ENCODE data around the gene ADAMTS13. TPM values are rescaled to one million over a fixed set of nuclear protein-coding genes. Genes with fewer than 3 reads are reported as not detected.

The ADAMTS13 gene
- total RNA-seq, 1 experiment from 2014 or later, result 4.7 TPM

GRCh38 chr9:133495327-133496293 is 73.4 kb downstream of the ADAMTS13 start:
- no peak overlapping the region for H3K4me3 Mint-ChIP-seq (ENCODE audit: low read depth, unreplicated experiment)
- intact Hi-C loops (cut with micrococcal nuclease; ENCODE audit: unreplicated experiment), result no loop called here
- no peak for DNase-seq
- CTCF ChIA-PET, result interaction anchor here (0.6 to 1.7 kb wide), 2 partner anchors 9 to 498 kb away, joined by 3 to 4 read pairs; no protein-coding TSS in a partner anchor
- H3K27me3 Mint-ChIP-seq (ENCODE audit: unreplicated experiment), result peaks cover 16% of the 10 kb centered on the region
- no peaks in the 10 kb centered on the region for H3K9me3 Mint-ChIP-seq (ENCODE audit: low read depth, unreplicated experiment)
- H3K36me3 Mint-ChIP-seq (ENCODE audit: insufficient read depth, unreplicated experiment), result peaks cover 5% of the 10 kb centered on the region
- no peak for TF ChIP-seq CTCF (IDR thresholded peaks at IDR 0.05; ENCODE audit: unreplicated experiment)
- no TSS peak for BruUV-seq (replicated peaks)
- no peaks in the 10 kb centered on the region for H3K4me1 Mint-ChIP-seq (ENCODE audit: low read depth, unreplicated experiment)
- H3K27ac Mint-ChIP-seq (ENCODE audit: unreplicated experiment), result no peak overlapping the region

DNA sequence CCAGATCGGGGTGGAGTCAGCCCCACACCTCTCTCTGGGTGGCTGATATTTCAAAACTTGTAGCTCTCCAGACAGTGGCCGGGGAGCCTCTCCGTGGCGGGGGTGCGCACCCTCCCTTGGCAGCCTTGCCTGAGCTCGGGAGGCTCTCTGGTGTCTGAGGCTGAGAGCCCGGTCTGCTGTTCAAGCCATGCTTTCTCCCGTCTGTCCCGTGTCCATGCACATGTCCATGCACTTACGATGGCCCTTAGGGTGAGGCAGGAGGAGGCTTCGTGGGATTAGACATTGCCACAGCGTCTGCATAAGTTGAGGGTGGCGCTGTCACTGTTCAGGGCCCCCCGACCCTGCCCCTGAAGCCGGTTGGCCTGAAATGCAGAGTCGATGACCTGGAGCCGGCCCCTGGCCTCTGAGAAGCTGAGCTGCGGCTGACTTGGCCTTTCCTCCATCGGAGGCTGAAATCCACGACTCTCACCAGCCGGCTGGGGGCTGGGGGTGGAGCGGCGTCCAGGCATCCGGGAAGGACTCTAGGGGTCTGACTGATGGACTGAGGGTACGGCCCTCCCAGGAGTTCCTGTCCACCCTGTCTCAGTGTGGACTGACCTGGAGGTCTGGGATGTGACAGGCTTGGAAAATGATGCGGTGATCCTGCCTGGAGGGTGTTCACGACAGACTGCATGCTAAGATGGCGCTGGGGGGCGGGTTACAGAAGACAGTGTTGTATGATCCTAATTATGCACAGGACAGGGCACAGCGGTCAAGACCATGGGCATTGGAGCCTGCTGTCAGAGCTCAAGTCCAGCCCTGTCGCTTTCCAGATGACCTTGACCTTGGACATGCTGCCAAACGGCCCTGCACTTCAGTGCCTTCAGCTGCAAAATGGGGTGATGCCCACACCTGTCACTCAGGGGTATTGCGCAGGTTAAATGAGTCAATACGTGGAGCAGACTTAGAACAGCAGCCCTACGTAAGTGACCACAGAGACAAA is 75.0 kb downstream of the ADAMTS13 start:
- no peak overlapping the region for H3K4me3 Mint-ChIP-seq (ENCODE audit: low read depth, unreplicated experiment)
- no TSS peak for BruUV-seq (replicated peaks)
- H3K4me1 Mint-ChIP-seq (ENCODE audit: low read depth, unreplicated experiment), result no peaks in the 10 kb centered on the region
- intact Hi-C loops (cut with micrococcal nuclease; ENCODE audit: unreplicated experiment), result no loop called here
- H3K27ac Mint-ChIP-seq (ENCODE audit: unreplicated experiment), result no peak overlapping the region
- peaks cover 5% of the 10 kb centered on the region for H3K36me3 Mint-ChIP-seq (ENCODE audit: insufficient read depth, unreplicated experiment)
- no peak for TF ChIP-seq CTCF (IDR thresholded peaks at IDR 0.05; ENCODE audit: unreplicated experiment)
- peaks cover under 1% of the 10 kb centered on the region for H3K9me3 Mint-ChIP-seq (ENCODE audit: low read depth, unreplicated experiment)
- H3K27me3 Mint-ChIP-seq (ENCODE audit: unreplicated experiment), result peaks cover 32% of the 10 kb centered on the region
- CTCF ChIA-PET, result no interaction called here
- DNase-seq, result no peak

- CTCF ChIA-PET, result interaction anchor here (1.0 kb wide), 1 partner anchor 228 kb away, joined by 3 read pairs; no protein-coding TSS in a partner anchor
- Mint-ChIP-seq H3K4me1 (ENCODE audit: low read depth, unreplicated experiment) (no peaks in the 10 kb centered on the region), H3K27ac (ENCODE audit: unreplicated experiment) (no peak overlapping the region), H3K9me3 (ENCODE audit: low read depth, unreplicated experiment) (peaks cover 4% of the 10 kb centered on the region), H3K4me3 (ENCODE audit: low read depth, unreplicated experiment) (no peak overlapping the region), H3K27me3 (ENCODE audit: unreplicated experiment) (peaks cover 50% of the 10 kb centered on the region), H3K36me3 (ENCODE audit: insufficient read depth, unreplicated experiment) (no peaks in the 10 kb centered on the region)
- intact Hi-C loops (cut with micrococcal nuclease; ENCODE audit: unreplicated experiment), result no loop called here
- no peak for TF ChIP-seq CTCF (IDR thresholded peaks at IDR 0.05; ENCODE audit: unreplicated experiment)
- no peak for DNase-seq
- BruUV-seq (replicated peaks), result no TSS peak
Measured at GRCh38 chr9:133499132-133499891, 77.1 kb downstream of the ADAMTS13 start.

DNA sequence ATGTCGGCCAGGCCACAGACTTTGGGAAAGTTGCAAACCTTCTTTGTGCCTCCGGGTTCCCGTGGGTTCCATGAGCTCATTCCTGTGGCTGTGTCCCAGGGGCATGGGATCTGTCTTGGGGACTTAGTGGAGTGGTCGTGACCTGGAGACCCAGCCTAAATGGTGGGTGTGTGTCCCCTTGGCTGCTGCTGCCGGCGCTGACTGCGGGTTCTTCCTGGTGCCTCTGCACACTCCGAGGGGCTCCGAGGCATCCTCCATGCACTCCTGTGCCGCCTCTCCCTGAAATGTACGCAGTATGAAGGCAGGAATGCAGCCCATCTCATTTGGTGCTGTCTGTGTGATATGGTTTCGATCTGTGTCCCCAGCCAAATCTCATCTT is 77.7 kb downstream of the ADAMTS13 start:
- Mint-ChIP-seq H3K27me3 (ENCODE audit: unreplicated experiment) (peaks cover 50% of the 10 kb centered on the region), H3K36me3 (ENCODE audit: insufficient read depth, unreplicated experiment) (no peaks in the 10 kb centered on the region), H3K4me1 (ENCODE audit: low read depth, unreplicated experiment) (no peaks in the 10 kb centered on the region), H3K9me3 (ENCODE audit: low read depth, unreplicated experiment) (peaks cover 4% of the 10 kb centered on the region), H3K4me3 (ENCODE audit: low read depth, unreplicated experiment) (no peak overlapping the region), H3K27ac (ENCODE audit: unreplicated experiment) (no peak overlapping the region)
- intact Hi-C loops (cut with micrococcal nuclease; ENCODE audit: unreplicated experiment), result no loop called here
- no peak for TF ChIP-seq CTCF (IDR thresholded peaks at IDR 0.05; ENCODE audit: unreplicated experiment)
- no TSS peak for BruUV-seq (replicated peaks)
- CTCF ChIA-PET, result interaction anchor here (1.0 kb wide), 1 partner anchor 228 kb away, joined by 3 read pairs; no protein-coding TSS in a partner anchor
- no peak for DNase-seq
